AG10803 (cell line): ENCODE data around the gene GAK.

Experiments
- DNase-seq: peaks from one replicate; pipeline ENCODE4 v3.0.0; 2010; ENCODE audit warnings: low read depth
- H3K4me3 ChIP-seq: 2 replicates; pipeline ENCODE4 v1.5.1; 2011; ENCODE audit warnings: mild to moderate bottlenecking, low read length, control low read depth
- CTCF ChIP-seq: conservative IDR thresholded peaks from 2 replicates; pipeline ENCODE4 v1.5.1; 2011; ENCODE audit warnings: mild to moderate bottlenecking, low read length, control low read depth, inconsistent platforms

GAK gene

GRCh38 chr4:971666-972500 lies 39.8 kb upstream of the GAK start:
- DNase-seq = no peak
- H3K4me3 ChIP-seq = peak overlapping the region; percentile 71
- no peak for TF ChIP-seq CTCF

DNA sequence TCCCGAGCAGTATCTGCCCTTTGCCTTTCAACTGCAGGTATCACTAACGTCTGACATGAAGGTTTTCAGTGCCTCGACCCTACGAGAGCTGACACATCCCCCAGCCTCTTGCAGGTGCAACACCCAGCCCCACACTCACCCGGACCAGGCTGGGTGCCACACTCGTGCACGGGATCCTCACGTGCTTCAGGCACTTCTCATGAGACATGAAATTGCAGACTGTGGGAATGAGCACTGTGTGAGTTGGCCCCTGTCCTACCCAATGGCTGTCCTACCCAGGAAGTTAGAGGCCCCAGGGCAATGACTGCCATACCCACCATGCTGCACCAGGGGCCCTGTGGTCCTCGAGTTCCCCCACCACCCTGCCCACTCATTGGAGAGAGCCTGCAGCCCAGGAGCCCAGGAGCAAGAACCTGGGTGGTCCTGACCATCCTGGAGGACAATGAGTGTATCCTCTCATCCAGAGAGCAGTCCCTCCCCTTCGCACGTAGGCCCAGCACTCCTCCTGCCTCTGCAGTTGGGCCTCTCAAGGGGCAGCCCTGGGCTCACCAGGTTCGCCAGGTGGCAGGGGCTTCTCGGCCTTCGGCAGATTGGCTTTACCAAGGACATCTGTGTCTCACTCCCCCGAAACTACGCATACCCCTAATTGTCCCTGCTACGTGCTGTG lies 38.9 kb upstream of the GAK start:
- DNase-seq = no peak

GRCh38 chr4:970046-970745 lies 38.1 kb upstream of the GAK start:
- no peak for TF ChIP-seq CTCF
- DNase-seq = no peak
- H3K4me3 ChIP-seq = no peak overlapping the region

More for the DNA sequence above, 38.9 kb upstream of the GAK start:
- H3K4me3 ChIP-seq = no peak overlapping the region
- no peak for TF ChIP-seq CTCF

DNA sequence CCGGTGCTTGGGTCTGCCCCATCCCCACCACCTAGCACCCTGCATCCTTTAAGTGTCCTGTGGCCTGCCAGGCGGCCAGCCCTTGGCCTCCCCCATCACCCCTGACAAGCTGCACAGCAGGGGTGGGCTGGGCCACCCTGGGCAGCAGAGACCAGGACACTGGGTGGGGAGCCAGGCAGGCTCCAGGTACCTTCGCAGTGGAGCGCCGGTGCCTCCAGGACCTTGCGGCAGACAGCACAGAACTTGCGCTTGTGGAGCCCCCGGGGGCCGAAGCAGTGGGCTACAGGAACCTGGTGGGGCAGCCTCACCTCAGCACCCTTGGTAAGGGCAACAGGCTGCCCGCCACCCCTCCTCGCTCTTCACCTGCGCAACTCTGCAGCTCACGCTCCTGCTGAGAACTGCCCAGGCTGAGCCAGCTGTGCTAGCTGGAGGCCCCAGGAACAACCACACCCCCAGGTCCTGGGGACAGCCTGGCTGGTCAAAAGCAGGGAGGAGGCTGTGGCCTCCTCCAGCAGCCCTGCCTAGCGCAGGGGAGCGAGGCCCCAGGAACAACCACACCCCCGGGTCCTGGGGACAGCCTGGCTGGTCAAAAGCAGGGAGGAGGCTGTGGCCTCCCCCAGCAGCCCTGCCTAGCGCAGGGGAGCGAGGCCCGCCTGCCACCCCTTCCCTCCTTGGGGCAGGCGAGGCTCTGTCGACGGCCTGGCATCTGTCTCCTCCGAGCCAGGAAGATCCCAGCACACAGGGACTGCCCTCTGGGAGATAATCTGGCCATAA lies 36.7 kb upstream of the GAK start:
- no peak for DNase-seq
- TF ChIP-seq CTCF = no peak
- no peak overlapping the region for H3K4me3 ChIP-seq

DNA sequence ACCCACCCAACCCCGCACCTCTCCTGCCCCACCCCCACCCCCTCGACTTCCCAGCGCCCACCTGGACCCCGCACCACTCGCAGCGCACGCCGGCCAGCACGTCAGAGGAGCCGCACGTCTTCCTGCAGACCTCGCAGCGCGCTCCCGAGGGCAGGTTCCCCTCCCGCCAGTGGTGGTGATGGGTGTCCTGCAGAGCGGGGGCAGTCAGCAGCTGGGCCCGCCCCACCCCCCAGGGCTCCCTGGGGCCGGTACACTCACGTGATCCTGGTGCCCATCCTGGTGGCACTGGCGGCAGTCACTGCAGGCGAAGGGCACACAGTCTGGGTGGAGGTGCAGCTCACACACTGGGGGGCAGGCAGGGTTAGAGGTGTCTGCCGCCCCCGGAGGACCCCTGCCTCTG lies 36.1 kb upstream of the GAK start:
- TF ChIP-seq CTCF = no peak
- DNase-seq = no peak
- H3K4me3 ChIP-seq = no peak overlapping the region

- no peak overlapping the region for H3K4me3 ChIP-seq
- DNase-seq = no peak
- no peak for TF ChIP-seq CTCF
Observed at GRCh38 chr4:967113-968104, 35.3 kb upstream of the GAK start.
